Mononuclear cell (primary cell): ENCODE measurements around the gene SIPA1L3. TPM values are rescaled to one million over a fixed set of nuclear protein-coding genes. Genes with fewer than 3 reads are reported as not detected.

Experiments
- H3K27me3 ChIP-seq: 2 replicates; pipeline ENCODE4 v1.6.0; 2011; ENCODE audit warnings: low read length, control low read depth; ENCODE audit not compliant: insufficient read depth
- H3K4me1 ChIP-seq: 2 replicates; pipeline ENCODE4 v1.5.1; 2011; ENCODE audit warnings: mild to moderate bottlenecking, low read length, control low read depth; ENCODE audit not compliant: insufficient read depth
- H3K4me3 ChIP-seq: 2 replicates; pipeline ENCODE4 v1.5.1; 2011; ENCODE audit warnings: mild to moderate bottlenecking, low read length, moderate library complexity
- H3K9me3 ChIP-seq: 2 replicates; pipeline ENCODE4 v1.5.1; 2011; ENCODE audit warnings: low read depth, mild to moderate bottlenecking, control low read depth, low read length
- total RNA-seq: library from RNA; depleted of rRNA; stranded (reverse); fragments of >200 nt; gene quantifications from one replicate; pipeline ENCODE4 v1.2.3, GENCODE V29; 2012

The SIPA1L3 gene
- total RNA-seq, 1 donor = 12.8 TPM

GRCh38 chr19:38004521-38005223 is 97.7 kb downstream of the SIPA1L3 start:
- Histone ChIP-seq H3K4me3 (peak overlapping the region; percentile 23), H3K4me1 (peaks cover 45% of the 10 kb centered on the region), H3K9me3 (no peaks in the 10 kb centered on the region), H3K27me3 (no peaks in the 10 kb centered on the region)

GRCh38 chr19:38005224-38005614 is 98.2 kb downstream of the SIPA1L3 start:
- peaks cover 39% of the 10 kb centered on the region for H3K4me1 ChIP-seq
- no peaks in the 10 kb centered on the region for H3K9me3 ChIP-seq
- H3K27me3 ChIP-seq = no peaks in the 10 kb centered on the region
- no peak overlapping the region for H3K4me3 ChIP-seq

GRCh38 chr19:38006361-38007045 is 99.5 kb downstream of the SIPA1L3 start:
- no peaks in the 10 kb centered on the region for H3K9me3 ChIP-seq
- H3K4me3 ChIP-seq = no peak overlapping the region
- H3K4me1 ChIP-seq = peaks cover 39% of the 10 kb centered on the region
- no peaks in the 10 kb centered on the region for H3K27me3 ChIP-seq

- Histone ChIP-seq H3K27me3 (no peaks in the 10 kb centered on the region), H3K4me1 (peaks cover 17% of the 10 kb centered on the region), H3K4me3 (no peak overlapping the region), H3K9me3 (no peaks in the 10 kb centered on the region)
Observed at GRCh38 chr19:38009650-38010242, 102.7 kb downstream of the SIPA1L3 start.

GRCh38 chr19:38011426-38011825 is 104.4 kb downstream of the SIPA1L3 start:
- Histone ChIP-seq H3K27me3 (no peaks in the 10 kb centered on the region), H3K9me3 (no peaks in the 10 kb centered on the region), H3K4me1 (peaks cover 3% of the 10 kb centered on the region), H3K4me3 (no peak overlapping the region)

- H3K4me1 ChIP-seq = no peaks in the 10 kb centered on the region
- H3K9me3 ChIP-seq = no peaks in the 10 kb centered on the region
- no peaks in the 10 kb centered on the region for H3K27me3 ChIP-seq
- no peak overlapping the region for H3K4me3 ChIP-seq
Observed at GRCh38 chr19:38012290-38012689, 105.3 kb downstream of the SIPA1L3 start.

- Histone ChIP-seq H3K27me3 (no peaks in the 10 kb centered on the region), H3K4me3 (no peak overlapping the region), H3K4me1 (no peaks in the 10 kb centered on the region), H3K9me3 (no peaks in the 10 kb centered on the region)
Observed at GRCh38 chr19:38012944-38013343, 105.9 kb downstream of the SIPA1L3 start.

- Histone ChIP-seq H3K9me3 (no peaks in the 10 kb centered on the region), H3K4me1 (no peaks in the 10 kb centered on the region), H3K4me3 (no peak overlapping the region), H3K27me3 (no peaks in the 10 kb centered on the region)
Observed at GRCh38 chr19:38013913-38014580, 107.0 kb downstream of the SIPA1L3 start.

- Histone ChIP-seq H3K4me1 (peaks cover 10% of the 10 kb centered on the region), H3K4me3 (no peak overlapping the region), H3K9me3 (no peaks in the 10 kb centered on the region), H3K27me3 (no peaks in the 10 kb centered on the region)
Observed at GRCh38 chr19:38015216-38015615, 108.2 kb downstream of the SIPA1L3 start.

GRCh38 chr19:38015761-38016160 is 108.8 kb downstream of the SIPA1L3 start:
- Histone ChIP-seq H3K27me3 (no peaks in the 10 kb centered on the region), H3K4me3 (no peak overlapping the region), H3K9me3 (no peaks in the 10 kb centered on the region), H3K4me1 (peaks cover 15% of the 10 kb centered on the region)

GRCh38 chr19:38017401-38018151 is 110.6 kb downstream of the SIPA1L3 start:
- H3K4me3 ChIP-seq = no peak overlapping the region
- H3K4me1 ChIP-seq = peaks cover 25% of the 10 kb centered on the region
- no peaks in the 10 kb centered on the region for H3K27me3 ChIP-seq
- no peaks in the 10 kb centered on the region for H3K9me3 ChIP-seq

GRCh38 chr19:38018694-38019395 is 111.8 kb downstream of the SIPA1L3 start:
- Histone ChIP-seq H3K9me3 (no peaks in the 10 kb centered on the region), H3K27me3 (no peaks in the 10 kb centered on the region), H3K4me3 (no peak overlapping the region), H3K4me1 (peaks cover 36% of the 10 kb centered on the region)

- no peaks in the 10 kb centered on the region for H3K27me3 ChIP-seq
- H3K4me1 ChIP-seq = peaks cover 39% of the 10 kb centered on the region
- H3K9me3 ChIP-seq = no peaks in the 10 kb centered on the region
- no peak overlapping the region for H3K4me3 ChIP-seq
Observed at GRCh38 chr19:38019396-38019724, 112.4 kb downstream of the SIPA1L3 start.

GRCh38 chr19:38020311-38020710 is 113.3 kb downstream of the SIPA1L3 start:
- Histone ChIP-seq H3K4me3 (no peak overlapping the region), H3K27me3 (no peaks in the 10 kb centered on the region), H3K4me1 (peaks cover 40% of the 10 kb centered on the region), H3K9me3 (no peaks in the 10 kb centered on the region)
